Measurements from ENCODE around the gene EPHB3.

- TF ChIP-seq CTCF (IDR thresholded peaks at IDR 0.05) (no peak), POLR2A (IDR thresholded peaks at IDR 0.05) (no peak)
Observed at GRCh38 chr3:184619787-184620430, 58.3 kb downstream of the EPHB3 start.
